PC-9 (cell line): ENCODE data around the gene LRRC3C.

Experiments used
- CTCF ChIP-seq: fragments of 200-600 bp; sonication (generic); conservative IDR thresholded peaks from 2 replicates; pipeline ENCODE4 v1.6.1; 2017; ENCODE audit warnings: mixed run types, antibody characterized with exemption, mild to moderate bottlenecking, moderate library complexity
- EZH2 ChIP-seq: fragments of 200-600 bp; sonication (generic); IDR thresholded peaks from 2 replicates; pipeline ENCODE4 v1.8.0; 2017; ENCODE audit warnings: antibody characterized with exemption, low read depth

DNA sequence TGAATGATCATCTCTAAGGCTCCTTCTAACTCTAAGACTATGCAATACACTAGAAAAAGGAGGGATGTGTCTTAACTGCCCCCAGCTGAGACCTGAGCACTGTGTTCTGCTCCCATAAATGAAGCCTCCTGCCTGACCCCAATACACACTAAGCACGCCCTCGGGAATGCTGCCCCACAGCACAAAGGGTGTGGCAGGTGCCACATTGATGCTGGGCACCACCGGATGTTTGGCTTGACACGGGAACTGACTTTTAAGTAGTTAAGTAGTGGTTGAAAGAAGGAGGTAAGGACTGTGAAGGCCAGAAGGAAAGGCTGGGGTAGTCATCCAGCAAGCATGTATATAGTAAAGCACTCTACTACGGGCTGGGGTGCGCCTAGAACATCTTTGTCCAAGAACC is 39.2 kb downstream of the LRRC3C start:
- TF ChIP-seq CTCF (no peak), EZH2 (no peak)
